GM19240 (cell line): ENCODE data around the gene ABHD17C.
"Not testable (repeated sequence)": the region's sequence is repeated elsewhere in the genome, so short reads cannot be mapped to it uniquely, and the experiment has no call there.

Experiments used
- DNase-seq: peaks from one replicate; pipeline ENCODE4 v3.0.0; 2011; ENCODE audit warnings: low spot score; ENCODE audit not compliant: insufficient read length

The ABHD17C gene

DNA sequence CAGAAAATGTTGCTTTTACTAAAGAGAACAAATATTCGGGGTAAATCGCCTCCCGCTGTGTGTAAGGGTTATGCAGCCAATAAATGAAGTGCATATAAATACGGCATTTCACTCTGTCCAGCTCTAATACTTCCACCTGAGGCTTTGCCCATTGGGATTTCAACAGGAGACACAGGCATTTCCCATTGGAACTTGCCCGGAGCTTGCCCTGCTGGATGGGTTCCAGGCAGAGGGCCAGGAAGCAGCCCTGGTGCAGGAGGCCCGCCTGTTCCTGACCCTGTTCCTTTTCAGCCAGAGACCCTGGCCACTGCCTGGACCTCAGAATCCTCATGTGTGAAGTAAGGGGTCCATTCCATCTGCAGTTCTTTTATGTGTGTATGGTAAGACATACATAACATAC lies 66.6 kb downstream of the ABHD17C start:
- DNase-seq: no peak

GRCh38 chr15:80763235-80763634 lies 68.1 kb downstream of the ABHD17C start:
- DNase-seq: not testable (repeated sequence)

DNA sequence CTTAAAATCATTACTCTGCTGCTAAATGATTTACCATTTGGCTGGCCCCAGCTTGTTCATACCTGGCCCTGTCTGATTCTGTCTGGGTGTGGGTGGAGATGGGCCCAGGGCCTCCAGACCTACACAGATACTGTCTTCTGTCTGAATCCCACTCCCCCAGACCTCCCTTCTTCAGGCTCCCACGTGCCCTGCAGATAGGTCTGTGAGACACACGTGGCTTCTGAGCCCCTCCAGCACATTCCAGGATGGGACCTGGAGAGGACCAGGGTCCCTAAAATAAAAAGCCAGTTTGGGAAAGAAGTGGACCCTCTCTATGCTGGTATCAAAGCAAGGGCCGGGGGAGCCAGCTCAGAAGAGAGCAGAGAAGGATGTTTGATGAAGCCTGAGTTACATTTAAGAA lies 69.4 kb downstream of the ABHD17C start:
- no peak for DNase-seq

- DNase-seq: no peak
Observed at GRCh38 chr15:80766275-80766674, 71.2 kb downstream of the ABHD17C start.

- DNase-seq: no peak
Observed at GRCh38 chr15:80768158-80768557, 73.0 kb downstream of the ABHD17C start.

DNA sequence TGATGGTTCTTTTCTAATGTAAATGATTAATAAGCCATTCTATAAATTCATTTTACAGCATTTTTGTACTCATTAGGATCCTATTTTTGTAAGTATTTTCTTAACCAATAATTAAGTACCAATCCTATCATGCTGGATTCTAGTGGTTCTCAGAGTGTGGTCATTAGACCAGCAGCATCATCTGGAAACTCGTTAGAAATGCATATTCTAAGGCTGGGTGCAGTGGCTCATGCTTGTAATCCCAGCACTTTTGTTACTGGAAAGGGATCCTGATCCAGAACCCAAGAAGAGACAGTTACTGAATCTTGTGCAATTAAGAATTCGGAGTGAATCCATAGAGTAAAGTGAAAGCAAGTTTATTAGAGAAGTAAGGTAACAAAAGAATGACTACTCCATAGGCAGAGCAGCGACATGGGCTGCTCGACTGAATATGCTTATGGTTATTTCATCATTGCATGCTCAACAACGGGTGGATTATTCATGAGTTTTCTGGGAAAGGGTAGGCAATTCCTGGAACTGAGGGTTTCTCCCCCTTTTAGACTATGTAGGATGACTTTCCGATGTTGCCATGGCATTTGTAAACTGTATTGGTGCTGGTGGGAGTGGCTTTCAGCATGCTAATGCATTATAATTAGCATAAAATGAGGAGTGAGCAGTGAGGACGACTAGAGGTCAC lies 74.2 kb downstream of the ABHD17C start:
- DNase-seq: no peak

DNA sequence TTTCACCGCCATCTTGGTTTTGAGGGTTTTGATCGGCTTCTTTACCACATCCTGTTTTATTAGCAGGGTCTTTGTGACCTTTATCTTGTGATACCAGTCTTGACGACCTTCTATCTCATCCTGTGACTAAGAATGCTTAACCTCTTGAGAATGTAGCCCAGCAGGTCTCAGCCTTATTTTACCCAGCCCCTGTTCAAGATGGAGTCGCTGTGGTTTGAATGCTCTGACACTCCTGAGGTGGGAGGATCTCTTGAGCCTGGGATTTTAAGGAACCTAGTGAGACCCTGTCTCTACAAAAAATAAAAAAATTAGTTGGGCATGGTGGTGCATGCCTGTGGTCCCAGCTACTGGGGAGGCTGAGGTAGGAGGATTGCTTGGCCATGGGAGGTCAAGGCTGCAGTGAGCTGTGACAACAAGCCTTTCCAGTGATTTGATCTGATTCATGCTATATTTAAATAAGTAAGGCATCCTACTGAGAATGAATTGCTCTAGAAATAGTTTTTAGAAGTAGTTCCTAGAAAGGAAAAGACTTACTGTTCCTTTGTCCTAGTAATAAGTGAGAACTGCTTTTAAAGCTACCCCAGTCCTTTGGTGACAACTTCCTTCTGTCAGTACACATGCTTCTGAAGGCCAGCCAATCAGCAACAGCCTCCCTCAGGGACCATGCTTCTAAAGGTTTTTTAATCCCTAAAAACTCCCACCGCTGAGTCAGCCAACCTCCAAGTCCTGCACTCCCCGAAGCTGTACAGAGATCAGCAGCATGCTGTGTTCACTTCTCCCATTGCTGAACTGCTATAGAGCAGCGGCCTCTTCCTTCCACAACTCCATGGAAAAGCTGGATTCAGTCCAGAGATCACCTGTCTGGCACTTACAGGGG lies 75.0 kb downstream of the ABHD17C start:
- no peak for DNase-seq

DNA sequence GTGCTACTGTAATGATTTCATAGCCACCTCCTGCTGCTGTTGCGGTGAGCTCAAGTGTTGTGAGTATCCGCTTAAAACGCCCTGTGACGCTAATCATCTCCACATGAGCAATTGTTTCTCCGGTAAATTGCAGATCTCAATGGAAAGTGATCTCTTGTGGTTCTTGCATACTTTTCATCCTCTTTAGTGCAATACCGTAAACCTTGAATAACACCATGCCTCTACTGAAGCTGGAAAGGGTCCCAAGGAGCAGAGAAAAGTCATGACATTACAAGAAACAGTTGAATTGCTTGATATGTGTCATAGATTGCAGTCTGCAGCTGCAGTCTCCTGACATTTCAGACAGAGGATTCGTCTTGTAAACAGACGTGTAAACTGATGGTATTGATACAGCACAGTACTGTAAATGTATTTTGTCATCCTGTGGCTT lies 78.0 kb downstream of the ABHD17C start:
- no peak for DNase-seq

DNA sequence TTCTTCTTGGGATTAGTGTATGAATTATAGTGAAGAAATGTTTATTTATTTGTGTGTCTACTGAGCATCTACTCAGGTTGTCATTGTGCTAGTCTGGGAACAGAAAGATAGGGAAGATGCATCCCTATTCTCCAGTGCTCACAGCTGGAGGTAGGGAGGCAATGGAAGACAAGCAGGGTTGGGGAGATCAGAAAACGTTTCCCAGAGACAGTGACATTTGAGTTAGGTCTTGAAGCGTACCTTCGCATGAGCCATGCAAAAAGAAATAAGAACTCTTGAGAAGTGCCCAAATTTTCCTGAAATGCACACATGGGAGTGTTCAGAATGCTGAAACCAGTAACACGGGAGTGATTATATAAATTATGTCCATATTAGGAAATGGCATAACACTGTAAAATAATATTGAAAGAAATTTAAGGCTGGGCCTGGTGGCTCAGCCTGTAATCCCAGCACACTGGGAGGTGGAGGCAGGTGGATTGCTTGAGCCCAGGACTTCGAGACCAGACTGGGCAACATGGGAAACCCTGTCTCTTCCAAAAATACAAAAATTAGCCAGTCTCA lies 78.8 kb downstream of the ABHD17C start:
- DNase-seq: no peak

- DNase-seq: no peak
Observed at GRCh38 chr15:80774486-80774885, 79.4 kb downstream of the ABHD17C start.

- DNase-seq: no peak
Observed at GRCh38 chr15:80775338-80775737, 80.2 kb downstream of the ABHD17C start.

DNA sequence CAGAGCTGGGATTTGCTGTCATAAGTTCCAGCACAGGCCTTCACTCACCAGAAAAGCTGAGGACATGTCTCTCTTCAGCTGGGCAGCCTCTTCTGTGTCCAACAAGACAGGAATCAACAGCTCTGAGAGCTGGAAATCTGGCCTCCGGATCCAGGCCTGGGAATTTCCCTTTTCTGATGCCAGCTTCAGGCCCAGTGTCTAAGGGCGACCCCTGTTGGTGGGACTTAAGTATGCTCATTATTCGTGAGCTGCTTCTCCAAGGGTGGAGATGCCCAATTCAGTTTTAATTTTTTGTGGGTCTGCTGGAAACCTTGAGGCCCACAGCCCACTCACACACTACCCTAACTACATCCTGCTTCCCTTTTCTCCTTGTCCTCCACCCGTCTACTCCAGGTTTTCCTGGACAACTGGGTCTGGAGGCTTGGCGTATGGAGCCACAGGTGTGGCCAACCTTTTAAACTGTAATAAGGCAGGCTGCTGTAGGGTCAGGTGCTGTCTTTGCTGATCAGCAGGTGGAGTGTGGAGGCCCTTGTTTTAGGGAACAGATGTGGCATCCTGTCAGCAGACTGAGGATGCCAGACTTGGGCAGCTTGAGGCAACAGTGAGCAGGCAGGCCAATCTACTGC lies 81.4 kb downstream of the ABHD17C start:
- peak; percentile 70 for DNase-seq

GRCh38 chr15:80777137-80777536 lies 82.0 kb downstream of the ABHD17C start:
- no peak for DNase-seq

GRCh38 chr15:80777826-80778620 lies 82.9 kb downstream of the ABHD17C start:
- no peak for DNase-seq

DNA sequence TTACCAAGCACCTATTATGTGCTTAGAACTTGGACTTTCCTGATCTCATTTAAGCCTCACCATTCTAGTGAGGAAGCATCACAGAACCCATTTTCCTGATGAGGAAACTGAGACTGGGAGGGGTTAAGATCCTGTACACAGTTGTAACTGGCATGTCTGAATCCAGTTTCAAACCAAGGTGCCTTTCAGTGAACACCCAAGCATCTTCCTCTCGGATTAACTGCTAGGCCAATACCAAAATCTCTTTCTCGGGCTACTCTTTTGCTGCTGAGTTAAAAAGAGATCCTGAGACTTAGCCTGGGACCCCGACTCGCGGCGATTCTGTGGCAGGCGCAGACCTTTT lies 83.5 kb downstream of the ABHD17C start:
- DNase-seq: no peak

DNA sequence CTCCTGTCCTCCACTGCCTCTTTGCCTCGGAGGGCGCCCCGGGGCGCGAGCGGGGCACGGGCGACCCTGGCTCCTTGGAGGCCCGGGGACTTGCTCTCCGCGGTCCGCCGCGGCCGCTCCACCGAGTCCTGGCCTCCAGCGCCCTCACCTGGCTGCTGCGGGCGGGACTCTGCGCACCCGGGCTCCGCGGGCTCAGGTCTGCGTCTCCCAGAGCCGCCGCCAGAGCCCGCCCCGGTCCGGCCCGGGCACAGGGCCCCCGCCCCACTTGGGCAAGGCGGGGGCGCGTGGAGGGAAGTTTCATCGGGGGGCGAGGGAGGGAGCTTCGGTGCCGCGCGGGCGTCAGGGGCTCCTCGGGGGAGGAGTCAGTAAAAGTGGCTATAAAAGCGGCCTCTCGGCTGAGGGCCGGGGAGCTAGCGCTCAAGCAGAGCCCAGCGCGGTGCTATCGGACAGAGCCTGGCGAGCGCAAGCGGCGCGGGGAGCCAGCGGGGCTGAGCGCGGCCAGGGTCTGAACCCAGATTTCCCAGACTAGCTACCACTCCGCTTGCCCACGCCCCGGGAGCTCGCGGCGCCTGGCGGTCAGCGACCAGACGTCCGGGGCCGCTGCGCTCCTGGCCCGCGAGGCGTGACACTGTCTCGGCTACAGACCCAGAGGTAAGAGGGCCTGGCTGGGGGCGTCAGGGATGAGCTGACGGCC lies 84.0 kb downstream of the ABHD17C start, which contains the start of gene CEMIP:
TSS of gene CEMIP (plus strand) at position 407 of the 694 bp plus-strand sequence. CDS start 94,510 bp downstream, outside the sequence.
- no peak for DNase-seq

GRCh38 chr15:80779658-80780415 lies 84.7 kb downstream of the ABHD17C start:
- DNase-seq: no peak

DNA sequence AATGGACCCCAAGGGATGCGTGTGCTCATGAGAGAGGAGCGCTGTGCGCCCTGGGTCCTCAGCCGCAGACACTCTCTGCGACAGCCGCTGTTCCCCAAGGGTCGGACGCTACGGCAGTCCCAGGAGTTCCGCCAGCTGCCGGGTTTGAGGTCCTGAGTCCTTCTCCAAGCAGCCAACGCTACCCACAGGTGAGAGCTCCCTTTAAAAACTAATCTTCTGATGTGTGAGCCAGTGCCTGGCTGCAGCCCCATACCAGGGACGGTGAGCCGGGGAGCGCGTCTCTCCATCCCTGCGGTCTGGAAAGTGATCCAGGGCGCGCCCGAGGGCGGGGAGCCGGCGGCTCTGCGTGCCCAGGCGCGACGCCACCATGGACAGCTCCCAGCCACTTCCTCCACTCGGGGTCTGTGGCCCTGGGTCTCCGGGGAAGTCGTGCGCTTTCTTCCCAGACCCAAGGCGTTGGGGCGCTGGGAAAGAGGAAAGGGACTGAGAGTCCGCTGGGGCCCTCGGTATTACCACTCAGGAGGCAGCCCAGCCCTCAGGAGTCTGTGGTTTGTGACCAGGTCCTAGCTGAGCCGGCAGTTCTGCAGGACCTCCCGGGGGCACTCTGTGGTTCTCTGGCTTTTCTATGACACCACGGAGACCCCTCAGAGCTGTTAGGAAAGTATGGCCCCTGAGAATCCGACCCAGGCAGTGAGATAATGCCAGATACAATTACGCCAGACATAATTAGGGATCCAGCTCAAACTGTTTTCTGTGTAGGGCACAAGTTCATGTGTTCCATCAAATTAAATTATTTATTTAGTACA lies 85.5 kb downstream of the ABHD17C start:
- no peak for DNase-seq

- no peak for DNase-seq
Observed at GRCh38 chr15:80783260-80783659, 88.2 kb downstream of the ABHD17C start.
